Measurements from ENCODE around the gene GDF2. TPM values are rescaled to one million over a fixed set of nuclear protein-coding genes. Genes with fewer than 3 reads are reported as not detected.

GDF2 gene
- total and polyA plus RNA-seq, 10 of the 15 experiments (the other 5 are each of a cell fraction or from before 2014, with no cell fraction given) = not detected

DNA sequence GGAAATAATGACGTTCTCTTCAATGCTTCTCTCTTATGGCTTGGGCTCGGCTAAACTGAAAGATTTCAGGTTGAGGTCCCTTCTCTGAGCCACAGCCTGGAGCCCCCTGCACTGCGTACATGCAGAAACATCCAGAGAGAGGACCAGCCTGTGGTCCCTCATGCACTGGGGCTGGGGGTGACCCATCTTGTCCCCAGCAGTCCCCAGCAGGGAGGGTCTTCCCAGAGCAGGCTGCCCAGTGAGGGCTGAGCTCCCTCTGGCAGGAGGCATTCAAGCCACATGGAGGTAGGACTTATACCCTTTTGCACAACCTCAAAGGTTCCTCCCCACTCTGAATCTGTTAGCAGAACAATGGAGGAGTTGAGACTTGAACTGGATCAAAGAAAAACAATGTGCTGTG, 14.9 kb upstream of the GDF2 start:
- no peaks in the 10 kb centered on the region for H3K4me1 ChIP-seq (ENCODE audit: control insufficient read depth, insufficient read depth, low read length)
- intact Hi-C loops (cut with micrococcal nuclease; ENCODE audit: unreplicated experiment) (no loop called here), in situ Hi-C loops (cut with MboI) (loop anchor here (5.0 kb wide), 1 partner anchor 265 kb away; no protein-coding TSS in a partner anchor)
- H2AFZ ChIP-seq (ENCODE audit: control insufficient read depth, low read depth, low read length) = no peak overlapping the region
- FAIRE-seq = no peak
- H3K4me3 ChIP-seq = no peak overlapping the region
- no peaks in the 10 kb centered on the region for H3K79me2 ChIP-seq (ENCODE audit: control insufficient read depth, insufficient read depth, low read length)
- ChIA-PET SMC1A (ENCODE audit: uncharacterized antibody, unreplicated experiment) (interaction anchor here (0.8 to 0.9 kb wide), 2 partner anchors 28 to 260 kb away, joined by 3 to 4 read pairs; no protein-coding TSS in a partner anchor), POLR2A (no interaction called here), RAD21 (ENCODE audit: unreplicated experiment) (no interaction called here), CTCF (no interaction called here)
- TF ChIP-seq CBX5 (IDR thresholded peaks at IDR 0.05; ENCODE audit: low read depth) (no peak), BCL11A (IDR thresholded peaks at IDR 0.05; ENCODE audit: low read depth, low read length) (no peak), RFX5 (IDR thresholded peaks at IDR 0.05; ENCODE audit: low read depth, low read length) (no peak), GATAD2B (conservative IDR thresholded peaks at IDR 0.05; ENCODE audit: low read depth) (no peak), CREM (IDR thresholded peaks at IDR 0.05; ENCODE audit: low read depth) (no peak), KLF5 (IDR thresholded peaks at IDR 0.05; ENCODE audit: partially characterized antibody) (no peak), ATF7 (IDR thresholded peaks at IDR 0.05; ENCODE audit: low read depth) (no peak), TARDBP (IDR thresholded peaks at IDR 0.05; ENCODE audit: borderline replicate concordance) (no peak), POU2F2 (IDR thresholded peaks at IDR 0.05; ENCODE audit: borderline replicate concordance, low read depth, low read length) (no peak), POLR2AphosphoS5 (IDR thresholded peaks at IDR 0.05; ENCODE audit: low read length) (no peak)
- TF ChIP-seq, protein P1, sequence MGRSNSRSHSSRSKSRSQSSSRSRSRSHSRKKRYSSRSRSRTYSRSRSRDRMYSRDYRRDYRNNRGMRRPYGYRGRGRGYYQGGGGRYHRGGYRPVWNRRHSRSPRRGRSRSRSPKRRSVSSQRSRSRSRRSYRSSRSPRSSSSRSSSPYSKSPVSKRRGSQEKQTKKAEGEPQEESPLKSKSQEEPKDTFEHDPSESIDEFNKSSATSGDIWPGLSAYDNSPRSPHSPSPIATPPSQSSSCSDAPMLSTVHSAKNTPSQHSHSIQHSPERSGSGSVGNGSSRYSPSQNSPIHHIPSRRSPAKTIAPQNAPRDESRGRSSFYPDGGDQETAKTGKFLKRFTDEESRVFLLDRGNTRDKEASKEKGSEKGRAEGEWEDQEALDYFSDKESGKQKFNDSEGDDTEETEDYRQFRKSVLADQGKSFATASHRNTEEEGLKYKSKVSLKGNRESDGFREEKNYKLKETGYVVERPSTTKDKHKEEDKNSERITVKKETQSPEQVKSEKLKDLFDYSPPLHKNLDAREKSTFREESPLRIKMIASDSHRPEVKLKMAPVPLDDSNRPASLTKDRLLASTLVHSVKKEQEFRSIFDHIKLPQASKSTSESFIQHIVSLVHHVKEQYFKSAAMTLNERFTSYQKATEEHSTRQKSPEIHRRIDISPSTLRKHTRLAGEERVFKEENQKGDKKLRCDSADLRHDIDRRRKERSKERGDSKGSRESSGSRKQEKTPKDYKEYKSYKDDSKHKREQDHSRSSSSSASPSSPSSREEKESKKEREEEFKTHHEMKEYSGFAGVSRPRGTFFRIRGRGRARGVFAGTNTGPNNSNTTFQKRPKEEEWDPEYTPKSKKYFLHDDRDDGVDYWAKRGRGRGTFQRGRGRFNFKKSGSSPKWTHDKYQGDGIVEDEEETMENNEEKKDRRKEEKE (IDR thresholded peaks at IDR 0.05) = no peak
- TF ChIP-seq, protein P2, sequence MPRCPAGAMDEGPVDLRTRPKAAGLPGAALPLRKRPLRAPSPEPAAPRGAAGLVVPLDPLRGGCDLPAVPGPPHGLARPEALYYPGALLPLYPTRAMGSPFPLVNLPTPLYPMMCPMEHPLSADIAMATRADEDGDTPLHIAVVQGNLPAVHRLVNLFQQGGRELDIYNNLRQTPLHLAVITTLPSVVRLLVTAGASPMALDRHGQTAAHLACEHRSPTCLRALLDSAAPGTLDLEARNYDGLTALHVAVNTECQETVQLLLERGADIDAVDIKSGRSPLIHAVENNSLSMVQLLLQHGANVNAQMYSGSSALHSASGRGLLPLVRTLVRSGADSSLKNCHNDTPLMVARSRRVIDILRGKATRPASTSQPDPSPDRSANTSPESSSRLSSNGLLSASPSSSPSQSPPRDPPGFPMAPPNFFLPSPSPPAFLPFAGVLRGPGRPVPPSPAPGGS (IDR thresholded peaks at IDR 0.05; ENCODE audit: borderline replicate concordance, insufficient read depth, low read depth, low read length, poor library complexity, severe bottlenecking) = no peak
- no peak for ATAC-seq
- H3K27ac ChIP-seq (ENCODE audit: control insufficient read depth, insufficient read depth) = no peak overlapping the region
- H3K9ac ChIP-seq (ENCODE audit: control insufficient read depth, insufficient read depth, low read length) = no peak overlapping the region
- H4K20me1 ChIP-seq (ENCODE audit: control insufficient read depth, insufficient read depth) = no peaks in the 10 kb centered on the region
- 8% methylated on average over 3 of the region's 3 CpGs for WGBS (ENCODE audit: insufficient coverage, insufficient replicate concordance, low lambda C conversion rate, missing lambda C conversion rate)
- no peaks in the 10 kb centered on the region for H3K9me3 ChIP-seq (replicated peaks; ENCODE audit: control insufficient read depth, insufficient read depth, low read length)
- H3K27me3 ChIP-seq (replicated peaks in 1 of 2; ENCODE audit: control insufficient read depth in 2 of 2, insufficient read depth in 2 of 2, low read length in 1 of 2) = no peaks in the 10 kb centered on the region; a peak in 1 of 4 replicates
- DNase-seq (ENCODE audit: low read depth, low spot score) = no peak
- H3K4me2 ChIP-seq (ENCODE audit: control insufficient read depth, insufficient read depth) = no peak overlapping the region
- BruUV-seq (replicated peaks) = no TSS peak
- no peaks in the 10 kb centered on the region for H3K36me3 ChIP-seq (ENCODE audit: control insufficient read depth in 2 of 2, insufficient read depth in 2 of 2, low read length in 1 of 2)

All from GM12878 (cell line).